ENCODE measurements around the gene TGIF1. TPM values are rescaled to one million over a fixed set of nuclear protein-coding genes. Genes with fewer than 3 reads are reported as not detected.

Gene TGIF1
- total RNA-seq, 1 experiment from 2014 or later = 242 TPM

- peaks cover 7 to 9% of the 10 kb centered on the region in 2 experiments; a peak in 3 of 4 replicates for H3K4me1 ChIP-seq (ENCODE audit: control insufficient read depth in 1 of 2, insufficient read depth in 2 of 2, low read length in 2 of 2)
- H3K27ac ChIP-seq (ENCODE audit: low read depth, low read length) = no peak overlapping the region
- ATAC-seq (no peak), DNase-seq (ENCODE audit: low read depth, low spot score) (no peak)
- H3K4me3 ChIP-seq (replicated peaks in 1 of 2; ENCODE audit: low read depth in 1 of 2, low read length in 2 of 2) = no peak overlapping the region
- TF ChIP-seq SP1 (IDR thresholded peaks at IDR 0.05; ENCODE audit: low read depth) = no peak
- no peak for TF ChIP-seq SRF (IDR thresholded peaks at IDR 0.05; ENCODE audit: low read depth)
- TF ChIP-seq EZH2 (IDR thresholded peaks at IDR 0.05) = no peak
- no peak for TF ChIP-seq CBX3 (IDR thresholded peaks at IDR 0.05; ENCODE audit: low read depth)
- TF ChIP-seq POLR2AphosphoS5 (IDR thresholded peaks at IDR 0.05; ENCODE audit: low read depth, low read length) = no peak
- no peak for TF ChIP-seq SIN3A (IDR thresholded peaks at IDR 0.05; ENCODE audit: low read depth)
- no peak for TF ChIP-seq TCF7L2 (IDR thresholded peaks at IDR 0.05; ENCODE audit: borderline replicate concordance, extremely low read depth, insufficient read depth, insufficient read length)
- no peak for TF ChIP-seq ZBTB33 (IDR thresholded peaks at IDR 0.05; ENCODE audit: extremely low read depth, insufficient replicate concordance, low read length)
- TF ChIP-seq, protein P1, sequence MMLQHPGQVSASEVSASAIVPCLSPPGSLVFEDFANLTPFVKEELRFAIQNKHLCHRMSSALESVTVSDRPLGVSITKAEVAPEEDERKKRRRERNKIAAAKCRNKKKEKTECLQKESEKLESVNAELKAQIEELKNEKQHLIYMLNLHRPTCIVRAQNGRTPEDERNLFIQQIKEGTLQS (IDR thresholded peaks at IDR 0.05) = no peak
- no peak for TF ChIP-seq RAD21 (IDR thresholded peaks at IDR 0.05; ENCODE audit: low read depth)
- TF ChIP-seq ELF1 (IDR thresholded peaks at IDR 0.05; ENCODE audit: borderline replicate concordance, low read depth) = no peak
- no peak for TF ChIP-seq EZH2phosphoT487 (IDR thresholded peaks at IDR 0.05; ENCODE audit: borderline replicate concordance)
- no peak for TF ChIP-seq CEBPB (IDR thresholded peaks at IDR 0.05; ENCODE audit: low read depth)
- no peak for TF ChIP-seq ZFX (IDR thresholded peaks at IDR 0.05)
- H3K9me3 ChIP-seq (ENCODE audit: control insufficient read depth in 1 of 2, insufficient read depth in 1 of 2, low read depth in 1 of 2, low read length in 2 of 2) = no peaks in the 10 kb centered on the region
- BruUV-seq (replicated peaks) = no TSS peak
- H4K20me1 ChIP-seq (ENCODE audit: insufficient read depth) = no peaks in the 10 kb centered on the region
- no peaks in the 10 kb centered on the region for H3K79me2 ChIP-seq (ENCODE audit: insufficient read depth, low read length)
- POLR2A ChIA-PET = no interaction called here
- no peaks in the 10 kb centered on the region for H3K27me3 ChIP-seq (ENCODE audit: insufficient read depth, low read length)
- no peaks in the 10 kb centered on the region for H3K9me2 ChIP-seq (ENCODE audit: insufficient read depth)
- RAD21 ChIA-PET (ENCODE audit: low non-redundant PET in 1 of 2, low total read pairs in 2 of 2, uncharacterized antibody in 2 of 2, unreplicated experiment in 2 of 2) = no interaction called here
- CTCF ChIA-PET = no interaction called here
- no peak overlapping the region for H3K9ac ChIP-seq (ENCODE audit: low read length)
- intact Hi-C loops (cut with micrococcal nuclease) = no loop called here
- H2AFZ ChIP-seq (ENCODE audit: low read depth, low read length, poor library complexity, severe bottlenecking) = no peak overlapping the region
- no peaks in the 10 kb centered on the region for H3K36me3 ChIP-seq (ENCODE audit: control insufficient read depth in 1 of 2, insufficient read depth in 2 of 2, low read length in 2 of 2)
- H3K4me2 ChIP-seq (ENCODE audit: low read length) = no peak overlapping the region
Observed at GRCh38 chr18:3472681-3473544, 22.9 kb downstream of the TGIF1 start.

Data from HCT116 (cell line).